WTC11 (cell line): ENCODE measurements around the gene C10orf90.

Experiments
- ESRRA ChIP-seq: sonication (generic); formaldehyde crosslinking; IDR thresholded peaks from 2 replicates; pipeline ENCODE4 v1.8.1; 2022; ENCODE audit warnings: mild to moderate bottlenecking, missing genetic modification reagents, borderline replicate concordance
- MAX ChIP-seq: sonication (generic); formaldehyde crosslinking; IDR thresholded peaks from 2 replicates; pipeline ENCODE4 v1.8.0; 2022; ENCODE audit warnings: mild to moderate bottlenecking, missing genetic modification reagents
- SP1 ChIP-seq: sonication (generic); formaldehyde crosslinking; conservative IDR thresholded peaks from 2 replicates; pipeline ENCODE4 v1.8.1; 2022; ENCODE audit warnings: missing genetic modification reagents
- TEAD4 ChIP-seq: sonication (generic); formaldehyde crosslinking; IDR thresholded peaks from 2 replicates; pipeline ENCODE4 v1.8.0; 2022; ENCODE audit warnings: mild to moderate bottlenecking, missing genetic modification reagents
- ZBTB21 ChIP-seq: sonication (generic); formaldehyde crosslinking; IDR thresholded peaks from 2 replicates; pipeline ENCODE4 v1.8.1; 2023; ENCODE audit warnings: mild to moderate bottlenecking, missing genetic modification reagents, borderline replicate concordance
- ZNF317 ChIP-seq: sonication (generic); formaldehyde crosslinking; IDR thresholded peaks from 2 replicates; pipeline ENCODE4 v1.8.1; 2023; ENCODE audit warnings: low read depth, mild to moderate bottlenecking, moderate library complexity, missing genetic modification reagents, borderline replicate concordance
- TF ChIP-seq, protein P1 (sequence below): fragments of 200-600 bp; IDR thresholded peaks from 2 replicates; pipeline ENCODE4 v1.8.0; 2022; ENCODE audit warnings: antibody characterized with exemption
- TF ChIP-seq, protein P2 (sequence below): sonication (generic); formaldehyde crosslinking; conservative IDR thresholded peaks from 2 replicates; pipeline ENCODE4 v1.8.1; 2022; ENCODE audit warnings: mild to moderate bottlenecking, missing genetic modification reagents
- TF ChIP-seq, protein P3 (sequence below): sonication (generic); formaldehyde crosslinking; IDR thresholded peaks from 2 replicates; pipeline ENCODE4 v1.8.1; 2023; ENCODE audit warnings: mild to moderate bottlenecking, missing genetic modification reagents, moderate library complexity

GRCh38 chr10:126661356-126661755, 9.1 kb downstream of the C10orf90 start:
- TF ChIP-seq ZBTB21 (CRISPR knock-in tag) (no peak), SP1 (CRISPR knock-in tag) (no peak), ESRRA (CRISPR knock-in tag) (no peak), MAX (CRISPR knock-in tag) (no peak), TEAD4 (CRISPR knock-in tag) (no peak), ZNF317 (no peak)
- TF ChIP-seq, protein P1, sequence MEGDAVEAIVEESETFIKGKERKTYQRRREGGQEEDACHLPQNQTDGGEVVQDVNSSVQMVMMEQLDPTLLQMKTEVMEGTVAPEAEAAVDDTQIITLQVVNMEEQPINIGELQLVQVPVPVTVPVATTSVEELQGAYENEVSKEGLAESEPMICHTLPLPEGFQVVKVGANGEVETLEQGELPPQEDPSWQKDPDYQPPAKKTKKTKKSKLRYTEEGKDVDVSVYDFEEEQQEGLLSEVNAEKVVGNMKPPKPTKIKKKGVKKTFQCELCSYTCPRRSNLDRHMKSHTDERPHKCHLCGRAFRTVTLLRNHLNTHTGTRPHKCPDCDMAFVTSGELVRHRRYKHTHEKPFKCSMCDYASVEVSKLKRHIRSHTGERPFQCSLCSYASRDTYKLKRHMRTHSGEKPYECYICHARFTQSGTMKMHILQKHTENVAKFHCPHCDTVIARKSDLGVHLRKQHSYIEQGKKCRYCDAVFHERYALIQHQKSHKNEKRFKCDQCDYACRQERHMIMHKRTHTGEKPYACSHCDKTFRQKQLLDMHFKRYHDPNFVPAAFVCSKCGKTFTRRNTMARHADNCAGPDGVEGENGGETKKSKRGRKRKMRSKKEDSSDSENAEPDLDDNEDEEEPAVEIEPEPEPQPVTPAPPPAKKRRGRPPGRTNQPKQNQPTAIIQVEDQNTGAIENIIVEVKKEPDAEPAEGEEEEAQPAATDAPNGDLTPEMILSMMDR, result no peak
- TF ChIP-seq, protein P2, sequence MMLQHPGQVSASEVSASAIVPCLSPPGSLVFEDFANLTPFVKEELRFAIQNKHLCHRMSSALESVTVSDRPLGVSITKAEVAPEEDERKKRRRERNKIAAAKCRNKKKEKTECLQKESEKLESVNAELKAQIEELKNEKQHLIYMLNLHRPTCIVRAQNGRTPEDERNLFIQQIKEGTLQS (CRISPR knock-in tag), result no peak
- TF ChIP-seq, protein P3, sequence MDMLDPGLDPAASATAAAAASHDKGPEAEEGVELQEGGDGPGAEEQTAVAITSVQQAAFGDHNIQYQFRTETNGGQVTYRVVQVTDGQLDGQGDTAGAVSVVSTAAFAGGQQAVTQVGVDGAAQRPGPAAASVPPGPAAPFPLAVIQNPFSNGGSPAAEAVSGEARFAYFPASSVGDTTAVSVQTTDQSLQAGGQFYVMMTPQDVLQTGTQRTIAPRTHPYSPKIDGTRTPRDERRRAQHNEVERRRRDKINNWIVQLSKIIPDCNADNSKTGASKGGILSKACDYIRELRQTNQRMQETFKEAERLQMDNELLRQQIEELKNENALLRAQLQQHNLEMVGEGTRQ (CRISPR knock-in tag), result no peak
